Islet precursor cell (in vitro differentiated cells): ENCODE measurements around the gene CTCF.
A peak's percentile ranks its signal among the peaks of the same experiment; 100 is the strongest.

Source experiments
- DNase-seq: peaks from one replicate; pipeline ENCODE4 v3.0.0-alpha.2; 2018

Gene CTCF

GRCh38 chr16:67667453-67667816, 105.1 kb downstream of the CTCF start:
- DNase-seq: no peak

- peak; percentile 97 for DNase-seq
Observed at GRCh38 chr16:67667817-67668494, 105.6 kb downstream of the CTCF start.

DNA sequence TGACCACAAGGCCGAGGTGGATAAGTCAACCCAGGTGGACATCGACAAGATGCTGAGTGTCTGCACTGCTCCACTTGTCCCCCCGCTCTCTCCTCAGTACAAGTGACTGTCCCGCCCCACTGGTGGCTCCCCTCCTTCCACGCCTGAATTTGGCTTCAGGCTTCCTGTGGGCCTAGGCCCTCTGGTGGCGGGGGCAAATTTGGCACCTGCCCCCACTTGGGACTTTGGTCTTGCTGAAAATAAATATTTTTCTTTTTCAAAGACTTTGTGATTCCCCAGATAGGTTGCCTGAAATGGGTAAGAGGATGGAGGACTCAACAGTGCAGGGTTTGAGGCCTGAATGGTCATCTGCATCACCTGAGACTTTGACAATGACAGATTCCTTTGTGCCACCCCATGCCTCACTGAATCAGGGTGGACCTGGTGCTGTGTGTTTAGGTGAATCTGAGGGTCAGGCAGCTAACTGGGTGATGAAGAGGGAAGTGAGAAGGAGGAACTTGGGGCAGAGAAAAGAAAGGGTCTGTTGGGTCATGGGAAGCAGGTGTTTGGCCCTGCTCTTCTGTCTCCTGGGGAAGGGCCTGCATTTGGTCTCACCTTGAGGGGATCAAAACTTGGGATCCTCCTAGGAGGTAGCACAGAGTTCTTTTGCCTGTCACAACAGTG, 106.3 kb downstream of the CTCF start:
- no peak for DNase-seq

- DNase-seq: no peak
Observed at GRCh38 chr16:67669499-67670101, 107.3 kb downstream of the CTCF start.

DNA sequence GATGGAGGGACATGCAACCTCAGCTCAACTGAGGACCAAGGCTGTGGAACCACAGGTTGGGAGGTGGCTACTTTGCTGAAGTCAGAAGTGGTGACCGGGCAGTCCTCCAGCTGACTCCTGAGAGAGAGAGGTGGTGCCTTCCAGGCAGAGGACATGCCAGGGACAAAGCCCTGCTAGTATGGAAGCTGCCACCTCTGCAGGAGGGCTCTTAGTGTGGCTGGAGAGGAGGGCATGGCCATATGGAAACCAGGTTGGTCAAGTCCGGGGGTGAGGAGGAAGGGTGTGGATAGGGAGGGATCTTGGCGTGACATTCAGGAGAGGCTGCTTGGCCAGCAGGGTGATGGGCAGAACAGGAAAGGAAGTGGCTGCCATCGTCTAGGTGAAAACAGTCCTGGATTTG, 110.0 kb downstream of the CTCF start:
- no peak for DNase-seq

DNA sequence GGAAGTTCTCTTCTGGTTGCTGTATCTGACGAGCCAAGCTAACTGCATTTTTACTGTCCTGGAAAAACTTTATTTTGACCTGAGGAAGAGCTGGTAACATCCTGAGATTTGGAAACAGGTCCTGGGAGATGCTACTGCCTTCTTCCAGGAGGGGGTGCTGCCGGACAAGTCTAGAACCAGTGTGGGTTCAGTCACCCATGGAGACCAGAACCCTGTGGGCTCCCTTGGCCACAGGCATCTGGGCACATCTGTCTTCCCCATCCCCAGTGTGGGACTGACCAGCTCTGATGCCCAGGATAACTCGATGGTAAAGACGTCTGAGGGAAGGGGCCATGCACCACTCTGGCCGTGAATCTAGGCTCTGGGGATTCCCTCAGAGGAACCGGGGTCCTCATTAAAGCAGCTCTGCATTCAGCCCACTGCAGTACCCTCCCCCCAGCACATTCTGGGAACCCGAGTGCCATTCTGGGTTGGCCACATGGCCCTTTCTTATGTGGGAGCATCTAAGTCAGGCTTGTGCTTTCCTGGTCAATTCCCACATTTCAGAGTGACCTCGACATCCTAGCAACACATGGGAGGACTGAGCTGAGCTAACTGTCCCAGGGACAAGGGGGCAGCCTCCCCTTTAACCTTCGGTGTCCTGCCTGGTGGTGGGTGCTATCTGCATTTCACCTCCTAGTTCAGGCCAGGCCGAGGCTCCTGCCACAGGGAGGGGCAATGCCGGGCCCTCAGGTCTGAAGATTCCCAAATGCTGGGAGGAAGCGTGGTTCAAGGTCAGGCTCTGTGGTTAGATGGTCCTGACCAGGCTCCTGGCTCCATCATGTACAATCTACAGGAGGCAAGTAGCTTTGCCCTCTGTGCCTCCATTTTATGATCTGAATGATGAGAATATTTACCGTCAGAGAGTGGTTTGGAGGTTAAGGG, 110.7 kb downstream of the CTCF start:
- DNase-seq: peak; percentile 85

GRCh38 chr16:67673712-67674580, 111.6 kb downstream of the CTCF start:
- peak; percentile 51 for DNase-seq

- DNase-seq: peak; percentile 52
Observed at GRCh38 chr16:67674851-67675578, 112.7 kb downstream of the CTCF start.

GRCh38 chr16:67675579-67675935, 113.2 kb downstream of the CTCF start:
- peak; percentile 45 for DNase-seq

- DNase-seq: peak; percentile 21
Observed at GRCh38 chr16:67675999-67676398, 113.7 kb downstream of the CTCF start.

DNA sequence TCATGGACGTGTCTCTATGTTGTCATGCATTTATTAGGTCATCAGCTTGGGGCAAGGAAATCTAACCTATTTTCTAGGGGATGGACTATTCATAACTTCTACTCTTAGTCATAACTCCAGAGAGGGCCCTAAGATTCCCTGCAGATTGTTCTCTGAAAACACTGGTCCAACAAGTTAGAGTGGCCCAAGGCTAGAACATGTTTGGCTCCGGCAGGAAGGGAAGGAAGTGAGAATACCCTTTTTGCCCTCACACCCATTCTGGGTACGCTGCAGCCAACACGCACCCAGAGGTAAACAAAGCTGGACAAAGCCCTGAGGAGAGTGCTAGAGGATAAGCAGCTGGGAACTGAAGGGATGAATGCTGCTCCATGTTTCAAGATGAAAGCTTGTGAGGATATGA, 114.2 kb downstream of the CTCF start:
- peak; percentile 47 for DNase-seq

GRCh38 chr16:67676939-67677338, 114.6 kb downstream of the CTCF start:
- DNase-seq: no peak

- DNase-seq: peak; percentile 89
Observed at GRCh38 chr16:67677712-67678111, 115.4 kb downstream of the CTCF start.

DNA sequence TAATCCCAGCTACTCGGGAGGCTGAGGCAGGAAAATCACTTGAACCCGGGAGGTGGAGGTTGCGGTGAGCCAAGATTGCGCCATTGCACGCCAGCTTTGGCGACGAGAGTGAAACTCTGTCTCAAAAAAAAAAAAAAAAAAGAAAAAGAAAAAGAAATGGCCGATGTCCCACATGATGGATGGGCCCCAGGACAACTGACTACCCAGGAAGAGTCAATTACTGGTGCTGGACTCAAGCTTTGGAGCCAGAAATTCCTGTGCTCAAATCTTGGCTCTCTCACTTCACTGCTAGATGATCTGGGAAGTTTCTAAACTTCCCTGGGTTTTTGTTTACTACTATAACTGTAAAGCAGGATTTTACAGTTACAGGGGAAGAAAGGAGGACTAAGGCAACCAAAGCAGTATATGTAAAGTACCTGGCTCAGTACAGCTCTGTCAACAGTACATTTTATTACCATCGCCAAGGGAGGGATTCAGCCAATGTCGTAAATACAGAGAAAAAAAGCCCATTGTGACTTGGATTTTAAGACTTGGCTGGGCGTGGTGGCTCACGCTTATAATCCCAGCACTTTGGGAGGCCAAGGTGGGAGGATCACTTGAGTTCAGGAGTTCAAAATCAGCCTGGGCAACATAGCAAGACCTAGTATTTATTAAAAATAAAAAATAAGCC, 116.2 kb downstream of the CTCF start:
- no peak for DNase-seq

DNA sequence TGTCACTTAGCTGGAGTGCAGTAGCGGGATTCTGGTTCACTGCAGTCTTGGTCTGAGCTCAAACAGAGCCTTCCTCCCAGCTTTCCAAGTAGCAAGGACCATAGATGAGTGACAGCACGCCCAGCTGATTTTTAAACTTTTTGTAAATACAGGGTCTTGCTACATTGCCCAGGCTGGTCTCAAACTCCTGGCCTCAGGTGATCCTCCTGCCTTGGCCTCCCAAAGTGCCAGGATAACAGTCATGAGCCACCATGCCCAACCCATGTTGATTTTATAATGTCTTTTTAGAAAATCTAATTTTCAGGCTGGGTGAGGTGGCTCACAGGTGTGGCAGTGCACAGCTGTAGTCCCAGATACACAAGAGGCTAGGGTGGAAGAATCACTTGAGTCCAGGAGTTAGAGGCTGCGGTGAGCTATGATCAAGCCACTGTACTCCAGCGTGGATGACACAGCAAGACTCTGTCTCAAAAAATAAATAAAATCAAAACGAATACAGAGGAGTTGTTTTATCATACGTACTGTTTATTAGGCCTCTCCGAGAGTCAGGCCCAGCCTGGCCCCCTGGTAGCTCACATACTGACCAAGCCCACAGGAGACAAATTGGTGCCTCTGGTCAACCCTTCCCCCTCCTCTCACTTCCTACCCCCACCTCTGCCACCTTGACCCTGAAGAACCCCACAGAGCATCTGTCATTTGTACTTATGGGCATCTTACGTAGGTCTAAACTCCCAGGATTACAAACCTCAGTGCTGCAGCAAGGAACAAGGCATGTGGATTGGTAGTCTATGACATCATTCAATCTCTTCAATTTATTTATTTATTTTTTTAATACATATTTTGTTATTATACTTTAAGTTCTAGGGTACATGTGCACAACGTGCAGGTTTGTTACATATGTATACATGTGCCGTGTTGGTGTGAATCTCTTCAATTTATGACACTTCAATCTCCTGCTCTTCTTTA, 117.9 kb downstream of the CTCF start:
- DNase-seq: no peak

GRCh38 chr16:67683767-67684166, 121.4 kb downstream of the CTCF start:
- DNase-seq: no peak

DNA sequence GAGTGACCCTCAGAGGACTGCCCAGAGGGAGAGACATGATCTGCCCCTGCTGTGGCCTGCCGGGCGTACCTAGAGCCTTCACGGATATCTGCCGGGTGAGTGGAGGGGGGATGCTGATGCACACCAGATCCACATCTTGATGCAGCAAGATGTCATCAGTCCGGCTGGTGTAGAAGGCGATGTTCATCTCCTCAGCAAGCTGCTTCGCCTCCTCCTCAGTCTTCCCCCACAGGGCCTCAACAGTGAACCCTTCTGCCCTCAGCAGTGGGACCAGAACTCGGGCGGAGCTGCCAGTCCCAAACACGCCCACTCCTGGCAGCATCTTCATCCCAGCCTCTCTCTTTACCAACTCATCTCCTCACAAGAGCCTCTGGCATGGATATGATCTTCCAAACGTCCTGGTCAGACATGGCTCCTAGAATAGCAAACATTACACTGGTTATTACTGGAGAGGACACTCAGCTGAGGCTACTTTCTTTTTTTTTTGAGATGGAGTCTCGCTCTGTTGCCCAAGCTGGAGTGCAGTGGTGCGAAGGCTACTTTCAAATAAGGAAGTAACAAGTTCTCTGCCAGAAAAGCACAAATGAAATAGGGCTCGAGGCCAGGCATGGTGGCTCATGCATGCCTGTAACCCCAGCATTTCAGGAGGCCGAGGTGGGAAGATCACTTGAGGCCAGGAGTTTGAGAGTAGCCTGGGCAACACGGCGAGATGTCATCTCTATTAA, 123.2 kb downstream of the CTCF start:
- no peak for DNase-seq
